IMR-90 (cell line): Measurements from ENCODE around the gene AKAP6. TPM values are rescaled to one million over a fixed set of nuclear protein-coding genes. Genes with fewer than 3 reads are reported as not detected.

Experiments used
- ATAC-seq: fragments of 200-7000 bp; cut with Tn5 transposase; 2 replicates; pipeline ENCODE4 v1.9.1; 2020; ENCODE audit warnings: low read depth, mild to moderate bottlenecking, moderate library complexity
- BruUV-seq: library from RNA; stranded (reverse); fragments of 400-500 nt; replicated peaks from 2 replicates; lab custom pipeline; 2021; lab: Mats Ljungman, UMichigan
- CTCF ChIA-PET: fragments of 300-600 bp; formaldehyde crosslinking; extraction: SDS; loops from one replicate; lab custom pipeline; 2021; ENCODE audit warnings: antibody characterized with exemption; lab: Yijun Ruan, JAX
- POLR2A ChIA-PET: fragments of 300-600 bp; sonication (Branson Sonifier 250); formaldehyde crosslinking; loops from one replicate; lab custom pipeline; 2022; ENCODE audit warnings: antibody characterized with exemption; ENCODE audit not compliant: unreplicated experiment; lab: Charles Lee
- DNase-seq: peaks from one replicate; pipeline ENCODE4 v3.0.0; 2013
- H2AFZ ChIP-seq: replicated peaks from 2 replicates; pipeline ENCODE3; 2013; ENCODE audit warnings: low read length, mild to moderate bottlenecking; ENCODE audit not compliant: poor library complexity
- H2AK5ac ChIP-seq: 2 replicates; pipeline ENCODE4 v1.6.1; 2013; ENCODE audit warnings: low read depth, low read length, inconsistent platforms
- H2AK9ac ChIP-seq: replicated peaks from 2 replicates; pipeline ENCODE3; 2013; ENCODE audit warnings: mild to moderate bottlenecking, low read depth, low read length, moderate library complexity; ENCODE audit not compliant: poor library complexity
- H2BK120ac ChIP-seq: 2 replicates; pipeline ENCODE4 v1.6.1; 2013; ENCODE audit warnings: low read depth, low read length, inconsistent platforms
- H2BK15ac ChIP-seq: 3 replicates; pipeline ENCODE4 v1.6.1; 2013; ENCODE audit warnings: low read depth, low read length, inconsistent platforms
- H2BK20ac ChIP-seq: 2 replicates; pipeline ENCODE4 v1.6.1; 2013; ENCODE audit warnings: low read depth, mild to moderate bottlenecking, inconsistent platforms, low read length, moderate library complexity
- H2BK5ac ChIP-seq: 2 replicates; pipeline ENCODE4 v1.6.1; 2013; ENCODE audit warnings: mild to moderate bottlenecking, low read depth, low read length, inconsistent platforms; ENCODE audit not compliant: poor library complexity, severe bottlenecking
- H3K14ac ChIP-seq: replicated peaks from 2 replicates; pipeline ENCODE4 v1.6.1; 2013; ENCODE audit warnings: low read depth, low read length, inconsistent platforms
- H3K18ac ChIP-seq: 2 replicates; pipeline ENCODE4 v1.6.1; 2013; ENCODE audit warnings: low read depth, low read length, control low read depth
- H3K23ac ChIP-seq: 2 replicates; pipeline ENCODE4 v1.6.1; 2013; ENCODE audit warnings: low read depth, low read length, inconsistent platforms
- H3K27ac ChIP-seq: 2 replicates; pipeline ENCODE4 v1.5.1; 2013; ENCODE audit warnings: mild to moderate bottlenecking, control low read depth, low read length; ENCODE audit not compliant: insufficient read depth
- H3K27me3 ChIP-seq: 2 replicates; pipeline ENCODE4 v1.6.1; 2013; ENCODE audit warnings: low read length; ENCODE audit not compliant: control insufficient read depth, insufficient read depth
- H3K36me3 ChIP-seq: 2 replicates; pipeline ENCODE4 v1.6.1; 2013; ENCODE audit warnings: low read length, mixed read lengths; ENCODE audit not compliant: control insufficient read depth, insufficient read depth
- H3K4ac ChIP-seq: 2 replicates; pipeline ENCODE4 v1.6.1; 2013; ENCODE audit warnings: low read depth, low read length, inconsistent platforms
- H3K4me1 ChIP-seq: 2 replicates; pipeline ENCODE4 v1.6.1; 2013; ENCODE audit warnings: low read length, mixed read lengths; ENCODE audit not compliant: control insufficient read depth, insufficient read depth
- H3K4me2 ChIP-seq: 2 replicates; pipeline ENCODE4 v1.6.1; 2013; ENCODE audit warnings: low read depth, mild to moderate bottlenecking, control low read depth, low read length, moderate library complexity
- H3K4me3 ChIP-seq: 2 replicates; pipeline ENCODE4 v1.5.1; 2013; ENCODE audit warnings: low read depth, mild to moderate bottlenecking, control low read depth, low read length, moderate library complexity; ENCODE audit not compliant: insufficient read depth
- H3K56ac ChIP-seq: 2 replicates; pipeline ENCODE4 v1.6.1; 2013; ENCODE audit warnings: low read length, inconsistent platforms; ENCODE audit not compliant: insufficient read depth; ENCODE audit errors: extremely low read depth
- H3K79me1 ChIP-seq, 2 experiments: 2 replicates each; pipeline ENCODE4 v1.6.1; 2013; ENCODE audit warnings: low read length in 2 of 2, inconsistent platforms in 1 of 2, low read depth in 1 of 2
- H3K9ac ChIP-seq: 2 replicates; pipeline ENCODE4 v1.6.1; 2013; ENCODE audit warnings: low read depth, low read length, control low read depth
- H3K9me1 ChIP-seq: 2 replicates; pipeline ENCODE4 v1.6.1; 2013; ENCODE audit warnings: low read length, inconsistent platforms; ENCODE audit not compliant: insufficient read depth
- H3K9me3 ChIP-seq: 2 replicates; pipeline ENCODE4 v1.6.1; 2013; ENCODE audit warnings: low read length; ENCODE audit not compliant: control insufficient read depth, insufficient read depth
- H4K20me1 ChIP-seq: 2 replicates; pipeline ENCODE4 v1.6.1; 2013; ENCODE audit warnings: low read length, inconsistent platforms; ENCODE audit not compliant: insufficient read depth
- H4K5ac ChIP-seq: 2 replicates; pipeline ENCODE4 v1.6.1; 2013; ENCODE audit warnings: mild to moderate bottlenecking, low read depth, low read length, control low read depth
- H4K8ac ChIP-seq, 2 experiments: 2 replicates each; pipeline ENCODE4 v1.6.1; 2013; ENCODE audit warnings: low read depth in 2 of 2, low read length in 2 of 2, control low read depth in 1 of 2, inconsistent platforms in 1 of 2
- H4K91ac ChIP-seq: 2 replicates; pipeline ENCODE4 v1.6.1; 2013; ENCODE audit warnings: low read depth, low read length, inconsistent platforms; ENCODE audit not compliant: insufficient read depth
- BHLHE40 ChIP-seq: fragments of 150-350 bp; IDR thresholded peaks from 2 replicates; pipeline ENCODE4 v1.6.1; 2016; ENCODE audit warnings: mild to moderate bottlenecking, low read depth, low read length
- CEBPB ChIP-seq: IDR thresholded peaks from 2 replicates; pipeline ENCODE4 v1.6.1; 2012; ENCODE audit warnings: low read depth, low read length, improper control_type of control experiment
- CHD1 ChIP-seq: IDR thresholded peaks from 2 replicates; pipeline ENCODE4 v1.6.1; 2012; ENCODE audit warnings: low read depth, low read length, improper control_type of control experiment
- CTCF ChIP-seq: conservative IDR thresholded peaks from 2 replicates; pipeline ENCODE4 v1.5.1; 2012; ENCODE audit warnings: mild to moderate bottlenecking, low read depth, low read length, improper control_type of control experiment
- ELK1 ChIP-seq: fragments of 150-350 bp; IDR thresholded peaks from 2 replicates; pipeline ENCODE4 v1.6.1; 2016; ENCODE audit warnings: low read depth, mild to moderate bottlenecking, low read length, moderate library complexity, borderline replicate concordance
- FOS ChIP-seq: fragments of 150-350 bp; IDR thresholded peaks from 2 replicates; pipeline ENCODE4 v1.6.1; 2016; ENCODE audit warnings: low read depth, low read length
- MAFK ChIP-seq: IDR thresholded peaks from 2 replicates; pipeline ENCODE4 v1.6.1; 2012; ENCODE audit warnings: low read depth, low read length, improper control_type of control experiment
- MAZ ChIP-seq: IDR thresholded peaks from 2 replicates; pipeline ENCODE4 v1.6.1; 2012; ENCODE audit warnings: low read depth, mild to moderate bottlenecking, low read length, improper control_type of control experiment, moderate library complexity, borderline replicate concordance
- MXI1 ChIP-seq: IDR thresholded peaks from 2 replicates; pipeline ENCODE4 v1.6.1; 2012; ENCODE audit warnings: low read depth, mild to moderate bottlenecking, low read length, moderate library complexity, borderline replicate concordance
- NFE2L2 ChIP-seq: fragments of 150-350 bp; IDR thresholded peaks from 2 replicates; pipeline ENCODE4 v1.6.1; 2016; ENCODE audit warnings: low read depth, mild to moderate bottlenecking, low read length
- POLR2A ChIP-seq: IDR thresholded peaks from 2 replicates; pipeline ENCODE4 v1.6.1; 2012; ENCODE audit warnings: mild to moderate bottlenecking, low read depth, low read length
- RAD21 ChIP-seq: IDR thresholded peaks from 2 replicates; pipeline ENCODE4 v1.6.1; 2012; ENCODE audit warnings: low read length, improper control_type of control experiment
- RCOR1 ChIP-seq: IDR thresholded peaks from 2 replicates; pipeline ENCODE4 v1.6.1; 2012; ENCODE audit warnings: mild to moderate bottlenecking, low read length, improper control_type of control experiment; ENCODE audit not compliant: insufficient replicate concordance
- RFX5 ChIP-seq: IDR thresholded peaks from 2 replicates; pipeline ENCODE4 v1.8.0; 2012; ENCODE audit warnings: low read depth, mild to moderate bottlenecking, low read length, moderate library complexity
- SMC3 ChIP-seq: fragments of 150-350 bp; IDR thresholded peaks from 2 replicates; pipeline ENCODE4 v1.6.1; 2016; ENCODE audit warnings: low read depth, mild to moderate bottlenecking, antibody characterized with exemption, low read length, moderate library complexity
- USF2 ChIP-seq: fragments of 150-350 bp; IDR thresholded peaks from 2 replicates; pipeline ENCODE4 v1.6.1; 2017; ENCODE audit warnings: mild to moderate bottlenecking, antibody characterized with exemption, low read length, low read depth
- WGBS, 2 experiments: methylation state at CpG; one replicate each; pipeline versions ENCODE4 v1.1.5 to v1.1.7; 2013; ENCODE audit warnings: missing lambda C conversion rate in 2 of 2; ENCODE audit not compliant: insufficient read length in 1 of 2; ENCODE audit errors: extremely low coverage in 2 of 2; 5-methylcytosine and 5-hydroxymethylcytosine counted together
- dilution Hi-C: fragments of 300-500 bp; cut with HindIII; formaldehyde crosslinking; loops from one replicate; pipeline ENCODE4 v1.14.3; 2018; ENCODE audit warnings: low sequenced_read_pairs; ENCODE audit not compliant: unreplicated experiment
- in situ Hi-C: fragments of 300-500 bp; cut with MboI; formaldehyde crosslinking; loops from 3 replicates; pipeline ENCODE4 v1.14.3; 2019; ENCODE audit warnings: low sequenced_read_pairs, inconsistent platforms, mixed read lengths
- intact Hi-C: fragments of 100-400 bp; cut with micrococcal nuclease; formaldehyde crosslinking; loops from 2 replicates; pipeline ENCODE4 v1.10.0; 2022
- polyA plus RNA-seq, 3 experiments: library from polyadenylated mRNA; depleted of rRNA; stranded (reverse); fragments of >200 nt; gene quantifications; 2 replicates each; pipeline ENCODE4 v1.2.3, GENCODE V29; 2012; ENCODE audit warnings: low replicate concordance in 1 of 3
- total RNA-seq: library from RNA; depleted of rRNA; stranded (reverse); fragments of >200 nt; gene quantifications from 2 replicates; pipeline ENCODE4 v1.2.3, GENCODE V29; 2012

AKAP6 gene
- total and polyA plus RNA-seq, 2 of the 4 experiments (the other 2 are of a cell fraction): 0.22 to 1.6 TPM

GRCh38 chr14:32761381-32761968, 432.4 kb downstream of the AKAP6 start:
- Histone ChIP-seq H3K9ac (no peak overlapping the region), H3K9me3 (no peaks in the 10 kb centered on the region), H3K14ac (no peak overlapping the region), H3K23ac (no peak overlapping the region), H2AFZ (no peak overlapping the region), H2BK5ac (no peak overlapping the region), H2BK120ac (no peak overlapping the region), H3K4me3 (no peak overlapping the region), H3K4me1 (no peaks in the 10 kb centered on the region), H4K91ac (no peak overlapping the region), H4K5ac (no peak overlapping the region), H4K20me1 (no peaks in the 10 kb centered on the region), H3K36me3 (no peaks in the 10 kb centered on the region), H3K9me1 (no peaks in the 10 kb centered on the region), H2BK15ac (no peak overlapping the region), H2BK20ac (no peak overlapping the region), H3K56ac (no peak overlapping the region), H3K27me3 (no peaks in the 10 kb centered on the region), H4K8ac (no peak overlapping the region), H3K4me2 (no peak overlapping the region), H3K18ac (no peak overlapping the region), H3K4ac (no peak overlapping the region), H3K79me1 (no peaks in the 10 kb centered on the region), H3K27ac (no peak overlapping the region), H2AK5ac (no peak overlapping the region), H2AK9ac (no peak overlapping the region)
- ATAC-seq: no peak
- TF ChIP-seq FOS (no peak), NFE2L2 (no peak), CEBPB (no peak), BHLHE40 (no peak), RFX5 (no peak), ELK1 (no peak), CTCF (no peak), MAZ (no peak), MXI1 (no peak), RAD21 (no peak), POLR2A (no peak), CHD1 (no peak), MAFK (no peak), SMC3 (no peak), USF2 (no peak), RCOR1 (no peak)
- no peak for DNase-seq
- intact Hi-C loops: no loop called here
- BruUV-seq: no TSS peak
- WGBS, 2 experiments: no CpG with 5 or more reads among the region's 5 CpGs
- dilution Hi-C loops: no loop called here
- in situ Hi-C loops: no loop called here
- POLR2A ChIA-PET: no interaction called here
- CTCF ChIA-PET: no interaction called here
